MM.1S (cell line): Measurements from ENCODE around the gene WDR54.
"Not testable (repeated sequence)": the region's sequence is repeated elsewhere in the genome, so short reads cannot be mapped to it uniquely, and the experiment has no call there.

Experiments used
- DNase-seq: peaks from one replicate; pipeline ENCODE4 v3.0.0-alpha.2; 2015
- H2AFZ ChIP-seq: fragments of 300-600 bp; sonication (generic); 2 replicates; pipeline ENCODE4 v1.6.0; 2016; ENCODE audit warnings: antibody characterized with exemption, low read length
- H3F3A ChIP-seq: fragments of 300-600 bp; sonication (generic); 2 replicates; pipeline ENCODE4 v1.6.1; 2016; ENCODE audit warnings: mild to moderate bottlenecking, antibody characterized with exemption, low read length, moderate library complexity, mixed read lengths; ENCODE audit not compliant: insufficient read depth
- H3K27ac ChIP-seq: fragments of 300-600 bp; sonication (generic); 2 replicates; pipeline ENCODE4 v1.5.1; 2016; ENCODE audit warnings: mild to moderate bottlenecking, low read length
- H3K27me3 ChIP-seq: fragments of 300-600 bp; sonication (generic); replicated peaks from 2 replicates; pipeline ENCODE4 v1.6.0; 2016; ENCODE audit warnings: low read length; ENCODE audit not compliant: insufficient read depth
- H3K36me3 ChIP-seq: fragments of 300-600 bp; sonication (generic); replicated peaks from 2 replicates; pipeline ENCODE4 v1.6.1; 2016; ENCODE audit warnings: mild to moderate bottlenecking, low read length, mixed read lengths; ENCODE audit not compliant: insufficient read depth
- H3K4me1 ChIP-seq: fragments of 300-600 bp; sonication (generic); 2 replicates; pipeline ENCODE4 v1.6.1; 2016; ENCODE audit warnings: low read length, mixed read lengths
- H3K4me2 ChIP-seq: fragments of 300-600 bp; sonication (generic); 2 replicates; pipeline ENCODE4 v1.6.0; 2016; ENCODE audit warnings: low read depth, low read length
- H3K4me3 ChIP-seq: fragments of 300-600 bp; sonication (generic); 2 replicates; pipeline ENCODE4 v1.5.1; 2016; ENCODE audit warnings: low read length, mixed read lengths
- H3K79me2 ChIP-seq: fragments of 300-600 bp; sonication (generic); 2 replicates; pipeline ENCODE4 v1.6.1; 2016; ENCODE audit warnings: mixed run types, low read length, mixed read lengths
- H3K9ac ChIP-seq: fragments of 300-600 bp; sonication (generic); 2 replicates; pipeline ENCODE4 v1.6.1; 2016; ENCODE audit warnings: low read length, mixed read lengths
- H3K9me2 ChIP-seq: fragments of 300-600 bp; sonication (generic); replicated peaks from 2 replicates; pipeline ENCODE4 v1.6.1; 2016; ENCODE audit warnings: mild to moderate bottlenecking, low read length, mixed read lengths; ENCODE audit not compliant: insufficient read depth
- H3K9me3 ChIP-seq: fragments of 300-600 bp; sonication (generic); replicated peaks from 2 replicates; pipeline ENCODE4 v1.6.1; 2016; ENCODE audit warnings: mild to moderate bottlenecking, low read length, mixed read lengths; ENCODE audit not compliant: insufficient read depth
- H4K20me1 ChIP-seq: fragments of 300-600 bp; sonication (generic); 2 replicates; pipeline ENCODE4 v1.6.1; 2016; ENCODE audit warnings: mild to moderate bottlenecking, low read length, moderate library complexity, mixed read lengths; ENCODE audit not compliant: insufficient read depth
- EZH2 ChIP-seq: fragments of 300-600 bp; sonication (generic); optimal IDR thresholded peaks from 2 replicates; pipeline ENCODE3; 2017; ENCODE audit warnings: low read depth, mild to moderate bottlenecking, antibody characterized with exemption, low read length, mixed read lengths
- EZH2phosphoT487 ChIP-seq: fragments of 300-600 bp; sonication (generic); IDR thresholded peaks from 2 replicates; pipeline ENCODE4 v1.6.1; 2018; ENCODE audit warnings: antibody characterized with exemption, low read length
- TF ChIP-seq, protein P1 (sequence below): fragments of 300-600 bp; sonication (generic); IDR thresholded peaks from 2 replicates; pipeline ENCODE4 v1.5.1; 2016; ENCODE audit warnings: antibody characterized with exemption, low read length, mixed read lengths

The WDR54 gene

DNA sequence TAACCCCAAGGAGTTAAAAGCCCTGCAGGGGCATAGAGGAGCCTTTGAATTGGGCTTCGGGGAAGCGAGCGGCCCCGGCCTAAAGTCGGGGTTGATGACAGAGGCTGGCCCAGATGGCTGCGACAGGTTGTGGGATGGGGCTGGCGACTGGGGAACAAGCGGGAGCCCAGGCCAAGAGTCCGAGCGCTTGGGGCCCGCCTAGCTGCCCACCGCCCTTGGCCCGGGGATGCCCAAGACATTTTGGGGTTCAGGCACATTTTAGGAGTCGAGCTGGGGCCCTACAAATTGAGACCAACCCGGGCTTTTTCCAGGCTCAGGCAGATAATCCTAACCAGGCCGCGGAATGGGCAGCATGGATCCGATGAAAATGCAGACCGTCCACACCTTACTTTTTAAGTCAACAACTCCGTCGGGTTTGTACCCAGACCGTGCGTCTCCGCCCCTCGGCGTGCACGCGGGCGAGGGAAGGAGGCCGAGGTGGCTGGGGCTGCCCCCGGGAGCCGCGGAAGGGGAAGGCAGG, 19.7 kb downstream of the WDR54 start:
- Histone ChIP-seq H3K27me3 (peaks cover 31% of the 10 kb centered on the region), H3K9me2 (no peaks in the 10 kb centered on the region), H3K4me2 (peak overlapping the region; percentile 85), H4K20me1 (no peaks in the 10 kb centered on the region), H3K27ac (no peak overlapping the region), H3F3A (no peaks in the 10 kb centered on the region), H3K36me3 (no peaks in the 10 kb centered on the region), H2AFZ (peak overlapping the region; percentile 98), H3K4me1 (peaks cover 5% of the 10 kb centered on the region), H3K79me2 (no peaks in the 10 kb centered on the region), H3K9ac (no peak overlapping the region), H3K9me3 (no peaks in the 10 kb centered on the region), H3K4me3 (peak overlapping the region; percentile 40; the same call in 1 of the 2 replicates)
- DNase-seq, result no peak
- TF ChIP-seq EZH2phosphoT487 (no peak), EZH2 (no peak)
- TF ChIP-seq, protein P1, sequence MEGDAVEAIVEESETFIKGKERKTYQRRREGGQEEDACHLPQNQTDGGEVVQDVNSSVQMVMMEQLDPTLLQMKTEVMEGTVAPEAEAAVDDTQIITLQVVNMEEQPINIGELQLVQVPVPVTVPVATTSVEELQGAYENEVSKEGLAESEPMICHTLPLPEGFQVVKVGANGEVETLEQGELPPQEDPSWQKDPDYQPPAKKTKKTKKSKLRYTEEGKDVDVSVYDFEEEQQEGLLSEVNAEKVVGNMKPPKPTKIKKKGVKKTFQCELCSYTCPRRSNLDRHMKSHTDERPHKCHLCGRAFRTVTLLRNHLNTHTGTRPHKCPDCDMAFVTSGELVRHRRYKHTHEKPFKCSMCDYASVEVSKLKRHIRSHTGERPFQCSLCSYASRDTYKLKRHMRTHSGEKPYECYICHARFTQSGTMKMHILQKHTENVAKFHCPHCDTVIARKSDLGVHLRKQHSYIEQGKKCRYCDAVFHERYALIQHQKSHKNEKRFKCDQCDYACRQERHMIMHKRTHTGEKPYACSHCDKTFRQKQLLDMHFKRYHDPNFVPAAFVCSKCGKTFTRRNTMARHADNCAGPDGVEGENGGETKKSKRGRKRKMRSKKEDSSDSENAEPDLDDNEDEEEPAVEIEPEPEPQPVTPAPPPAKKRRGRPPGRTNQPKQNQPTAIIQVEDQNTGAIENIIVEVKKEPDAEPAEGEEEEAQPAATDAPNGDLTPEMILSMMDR, result no peak

DNA sequence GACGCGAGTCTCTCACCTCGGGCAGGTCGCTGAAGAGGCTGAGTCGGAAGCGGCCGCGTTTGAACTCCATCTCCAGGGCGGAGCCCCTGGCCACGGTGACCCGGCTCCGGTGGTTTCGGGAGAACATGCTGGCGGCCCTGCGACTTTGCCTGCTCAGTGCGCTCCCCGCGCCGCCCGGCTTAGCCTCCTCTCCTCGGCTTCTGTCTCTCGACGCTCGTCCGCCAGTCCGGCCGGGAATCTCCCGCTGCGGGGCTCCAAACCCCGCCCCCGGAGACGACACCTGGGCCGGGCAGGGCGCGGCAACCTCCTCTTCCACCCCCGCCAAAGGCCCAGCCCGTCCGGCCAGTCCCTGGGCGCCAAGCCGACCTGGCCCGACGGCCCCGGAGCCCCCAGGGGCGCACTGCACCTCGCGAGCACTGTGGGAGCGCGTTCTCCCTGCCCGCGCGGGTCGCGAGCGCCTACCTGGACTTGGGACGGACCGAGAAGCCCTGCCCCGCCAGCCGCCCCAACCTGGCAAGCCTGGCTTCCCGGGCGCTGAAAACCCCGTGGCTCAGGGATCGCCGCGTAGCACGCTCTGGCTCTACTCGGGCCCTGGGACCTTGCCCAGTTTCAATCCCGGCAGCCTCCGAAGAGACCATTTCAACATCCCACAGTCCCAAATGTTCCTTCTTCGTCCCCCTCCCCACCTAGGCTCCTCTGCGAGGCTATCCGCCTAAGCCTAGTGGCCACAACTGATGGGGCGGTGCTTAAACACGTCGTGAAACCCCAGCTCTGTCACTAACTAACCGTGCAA, 20.4 kb downstream of the WDR54 start, which contains the start of gene RTKN:
RTKN (minus strand) TSS at position 248 of the 793 bp plus-strand sequence; CDS start at position 127, 121 bp downstream.
- Histone ChIP-seq H3K4me3 (peak within 1 kb of the TSS; percentile 58), H2AFZ (peak within 1 kb of the TSS; percentile 98), H3K36me3 (no peaks in the 10 kb centered on the region), H4K20me1 (no peaks in the 10 kb centered on the region), H3K79me2 (no peaks in the 10 kb centered on the region), H3K4me2 (peak within 1 kb of the TSS; percentile 89), H3K9ac (no peak within 1 kb of the TSS), H3K27me3 (peaks cover 31% of the 10 kb centered on the region), H3K9me2 (no peaks in the 10 kb centered on the region), H3K9me3 (no peaks in the 10 kb centered on the region), H3K4me1 (peaks cover 5% of the 10 kb centered on the region), H3F3A (no peaks in the 10 kb centered on the region), H3K27ac (no peak within 1 kb of the TSS)
- TF ChIP-seq EZH2 (no peak), EZH2phosphoT487 (no peak)
- TF ChIP-seq, protein P1, result no peak
- DNase-seq, result peak; percentile 37

DNA sequence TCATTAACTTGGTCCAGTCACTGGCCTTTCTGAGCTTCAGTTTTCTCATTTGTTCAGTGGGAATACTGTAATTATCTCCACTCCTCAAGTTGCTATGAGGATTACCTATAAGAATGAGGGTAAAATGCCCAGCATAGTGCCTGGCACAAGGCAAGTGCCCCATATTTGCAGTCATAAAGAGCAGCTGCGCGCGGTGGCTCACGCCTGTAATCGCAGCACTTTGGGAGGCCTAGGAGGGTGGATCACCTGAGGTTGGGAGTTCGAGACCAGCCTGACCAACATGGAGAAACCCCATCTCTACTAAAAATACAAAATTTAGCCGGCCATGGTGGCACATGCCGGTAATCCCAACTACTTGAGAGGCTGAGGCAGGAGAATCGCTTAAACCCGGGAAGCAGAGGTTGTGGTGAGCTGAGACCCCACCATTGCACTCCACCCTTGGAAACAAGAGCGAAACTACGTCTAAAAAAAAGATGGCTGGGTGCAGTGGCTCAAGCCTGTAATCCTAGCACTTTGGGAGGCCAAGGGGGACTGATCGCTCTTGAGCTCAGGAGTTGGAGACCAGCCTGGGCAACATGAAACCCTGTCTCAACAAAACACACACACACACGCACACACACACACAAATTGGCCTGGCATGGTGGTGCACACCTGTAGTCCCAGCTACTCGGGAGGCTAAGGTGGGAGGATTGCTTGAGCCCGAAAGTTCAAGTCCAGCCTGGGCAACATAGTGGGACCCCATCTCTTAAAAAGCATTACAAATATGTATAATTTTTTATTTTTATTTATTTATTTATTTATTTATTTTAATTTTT, 21.2 kb downstream of the WDR54 start:
- H3K9ac ChIP-seq, result not testable (repeated sequence)

More for the DNA sequence above, 21.2 kb downstream of the WDR54 start:
- H3K9me2 ChIP-seq, H3K79me2 ChIP-seq, H3K27ac ChIP-seq, H3F3A ChIP-seq, H3K4me3 ChIP-seq, H3K4me1 ChIP-seq, H2AFZ ChIP-seq, H3K9me3 ChIP-seq, H3K36me3 ChIP-seq, H4K20me1 ChIP-seq, H3K4me2 ChIP-seq, DNase-seq: not testable (repeated sequence)
- peaks cover 31% of the 10 kb centered on the region for H3K27me3 ChIP-seq
